Osteoblast (primary cell): ENCODE measurements around the gene DNAJC12. TPM values are rescaled to one million over a fixed set of nuclear protein-coding genes. Genes with fewer than 3 reads are reported as not detected.

Experiments used
- DNase-seq: peaks from one replicate; pipeline ENCODE4 v3.0.0; 2011; ENCODE audit warnings: low spot score, mixed read lengths; ENCODE audit not compliant: insufficient read length; ENCODE audit errors: missing footprints
- H2AFZ ChIP-seq: 2 replicates; pipeline ENCODE4 v1.6.0; 2011; ENCODE audit warnings: mild to moderate bottlenecking, low read length
- H3K27ac ChIP-seq: 2 replicates; pipeline ENCODE4 v1.5.1; 2011; ENCODE audit warnings: mild to moderate bottlenecking, low read depth, low read length, moderate library complexity
- H3K27me3 ChIP-seq: 2 replicates; pipeline ENCODE4 v1.6.0; 2012; ENCODE audit warnings: mild to moderate bottlenecking, control low read depth, inconsistent platforms, low read length, moderate library complexity; ENCODE audit not compliant: insufficient read depth
- H3K36me3 ChIP-seq: 2 replicates; pipeline ENCODE4 v1.5.1; 2011; ENCODE audit warnings: mild to moderate bottlenecking, low read length, control low read depth, moderate library complexity; ENCODE audit not compliant: insufficient read depth
- H3K4me1 ChIP-seq: 2 replicates; pipeline ENCODE4 v1.5.1; 2011; ENCODE audit warnings: mild to moderate bottlenecking, low read length, control low read depth, moderate library complexity; ENCODE audit not compliant: insufficient read depth
- H3K4me2 ChIP-seq: 2 replicates; pipeline ENCODE4 v1.6.0; 2011; ENCODE audit warnings: mild to moderate bottlenecking, low read length; ENCODE audit not compliant: insufficient read depth
- H3K4me3 ChIP-seq: fragments of 200-600 bp; sonication (generic); 3 replicates; pipeline ENCODE4 v1.5.1; 2012; ENCODE audit warnings: mild to moderate bottlenecking, low read length, inconsistent platforms; ENCODE audit not compliant: insufficient read depth
- H3K79me2 ChIP-seq: 2 replicates; pipeline ENCODE4 v1.6.0; 2012; ENCODE audit warnings: mild to moderate bottlenecking, low read length, control low read depth, inconsistent platforms; ENCODE audit not compliant: insufficient read depth
- H3K9me3 ChIP-seq: 2 replicates; pipeline ENCODE4 v1.5.1; 2011; ENCODE audit warnings: low read depth, low read length, control low read depth
- H4K20me1 ChIP-seq: 2 replicates; pipeline ENCODE4 v1.6.0; 2012; ENCODE audit warnings: mild to moderate bottlenecking, low read length, control low read depth; ENCODE audit not compliant: insufficient read depth
- total RNA-seq: library from RNA; depleted of rRNA; stranded (reverse); fragments of >200 nt; gene quantifications from 2 replicates; pipeline ENCODE4 v1.2.3, GENCODE V29; 2012
- TF ChIP-seq, protein P1 (sequence below): IDR thresholded peaks from 2 replicates; pipeline ENCODE4 v1.5.1; 2011; ENCODE audit warnings: mild to moderate bottlenecking, low read depth, low read length, moderate library complexity; ENCODE audit errors: extremely low read depth

Gene DNAJC12
- total RNA-seq, 1 donor = 4.0 TPM

GRCh38 chr10:67776371-67776770 is 61.6 kb downstream of the DNAJC12 start:
- Histone ChIP-seq H3K9me3 (no peaks in the 10 kb centered on the region), H2AFZ (no peak overlapping the region), H3K4me1 (peaks cover 5% of the 10 kb centered on the region), H3K27ac (no peak overlapping the region), H3K4me3 (no peak overlapping the region), H3K36me3 (no peaks in the 10 kb centered on the region), H3K4me2 (no peak overlapping the region), H4K20me1 (no peaks in the 10 kb centered on the region), H3K27me3 (peaks cover 7% of the 10 kb centered on the region), H3K79me2 (no peaks in the 10 kb centered on the region)
- TF ChIP-seq, protein P1, sequence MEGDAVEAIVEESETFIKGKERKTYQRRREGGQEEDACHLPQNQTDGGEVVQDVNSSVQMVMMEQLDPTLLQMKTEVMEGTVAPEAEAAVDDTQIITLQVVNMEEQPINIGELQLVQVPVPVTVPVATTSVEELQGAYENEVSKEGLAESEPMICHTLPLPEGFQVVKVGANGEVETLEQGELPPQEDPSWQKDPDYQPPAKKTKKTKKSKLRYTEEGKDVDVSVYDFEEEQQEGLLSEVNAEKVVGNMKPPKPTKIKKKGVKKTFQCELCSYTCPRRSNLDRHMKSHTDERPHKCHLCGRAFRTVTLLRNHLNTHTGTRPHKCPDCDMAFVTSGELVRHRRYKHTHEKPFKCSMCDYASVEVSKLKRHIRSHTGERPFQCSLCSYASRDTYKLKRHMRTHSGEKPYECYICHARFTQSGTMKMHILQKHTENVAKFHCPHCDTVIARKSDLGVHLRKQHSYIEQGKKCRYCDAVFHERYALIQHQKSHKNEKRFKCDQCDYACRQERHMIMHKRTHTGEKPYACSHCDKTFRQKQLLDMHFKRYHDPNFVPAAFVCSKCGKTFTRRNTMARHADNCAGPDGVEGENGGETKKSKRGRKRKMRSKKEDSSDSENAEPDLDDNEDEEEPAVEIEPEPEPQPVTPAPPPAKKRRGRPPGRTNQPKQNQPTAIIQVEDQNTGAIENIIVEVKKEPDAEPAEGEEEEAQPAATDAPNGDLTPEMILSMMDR = no peak
- peak; percentile 54 for DNase-seq

- TF ChIP-seq, protein P1 = no peak
- no peak for DNase-seq
- Histone ChIP-seq H3K79me2 (no peaks in the 10 kb centered on the region), H3K27ac (no peak overlapping the region), H3K9me3 (no peaks in the 10 kb centered on the region), H3K4me2 (no peak overlapping the region), H3K4me3 (no peak overlapping the region), H4K20me1 (no peaks in the 10 kb centered on the region), H3K27me3 (peaks cover 9% of the 10 kb centered on the region), H2AFZ (no peak overlapping the region), H3K36me3 (no peaks in the 10 kb centered on the region), H3K4me1 (peaks cover 5% of the 10 kb centered on the region)
Observed at GRCh38 chr10:67775279-67775678, 62.7 kb downstream of the DNAJC12 start.

DNA sequence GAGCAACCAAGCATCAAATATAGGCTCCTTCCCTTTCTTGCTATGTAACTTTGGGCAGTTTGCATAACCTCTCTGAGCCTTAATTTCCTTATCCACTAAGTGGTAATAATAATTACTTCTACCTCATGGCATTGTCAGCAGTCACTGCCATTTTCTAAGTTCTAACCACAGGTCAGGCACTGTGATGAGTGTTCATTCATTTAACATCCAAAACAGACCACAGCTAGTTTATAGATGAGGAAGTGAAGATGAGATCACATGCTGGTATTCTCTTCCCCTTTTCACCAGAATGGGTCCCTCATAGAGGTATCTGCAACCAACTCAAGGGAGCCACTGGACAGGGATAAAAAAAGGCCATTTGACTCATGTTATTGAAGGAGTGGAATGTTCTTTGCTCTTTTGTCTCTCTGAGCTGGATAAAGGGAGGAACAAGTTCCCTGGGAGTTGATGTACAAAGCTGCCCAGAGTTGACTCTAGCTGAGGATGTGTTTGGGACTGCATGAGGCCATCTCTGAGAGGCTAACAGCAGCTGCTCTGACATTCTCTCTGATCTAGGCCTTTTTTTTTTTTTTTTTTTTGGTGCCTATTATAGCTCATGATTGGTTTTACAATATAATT is 65.0 kb downstream of the DNAJC12 start:
- TF ChIP-seq, protein P1 = no peak
- H3K27me3 ChIP-seq = peaks cover 6% of the 10 kb centered on the region
- no peak overlapping the region for H2AFZ ChIP-seq
- H3K27ac ChIP-seq = no peak overlapping the region
- H3K4me2 ChIP-seq = no peak overlapping the region
- H3K4me1 ChIP-seq = no peaks in the 10 kb centered on the region
- H3K9me3 ChIP-seq = no peaks in the 10 kb centered on the region
- no peaks in the 10 kb centered on the region for H3K36me3 ChIP-seq
- peak; percentile 4 for DNase-seq
- H4K20me1 ChIP-seq = no peaks in the 10 kb centered on the region
- no peaks in the 10 kb centered on the region for H3K79me2 ChIP-seq
- H3K4me3 ChIP-seq = no peak overlapping the region

- DNase-seq = no peak
- Histone ChIP-seq H3K79me2 (no peaks in the 10 kb centered on the region), H2AFZ (no peak overlapping the region), H3K4me2 (no peak overlapping the region), H3K4me1 (no peaks in the 10 kb centered on the region), H3K4me3 (no peak overlapping the region), H4K20me1 (no peaks in the 10 kb centered on the region), H3K36me3 (no peaks in the 10 kb centered on the region), H3K27ac (no peak overlapping the region), H3K9me3 (no peaks in the 10 kb centered on the region), H3K27me3 (peaks cover 6% of the 10 kb centered on the region)
- TF ChIP-seq, protein P1 = no peak
Observed at GRCh38 chr10:67772151-67772550, 65.8 kb downstream of the DNAJC12 start.
